Prostate gland (tissue), 2 donors: ENCODE data around the gene KBTBD3. TPM values are rescaled to one million over a fixed set of nuclear protein-coding genes. Genes with fewer than 3 reads are reported as not detected.

ENCODE experiments used
- DNase-seq: peaks from one replicate; pipeline ENCODE4 v3.0.0-alpha.2; 2019; ENCODE audit warnings: low spot score
- H3K27ac ChIP-seq, 2 donors: fragments of 200-600 bp; sonication (generic); 2 replicates each; pipeline ENCODE4 v1.5.1; 2017 to 2019
- H3K27me3 ChIP-seq: fragments of 200-600 bp; sonication (generic); replicated peaks from 2 replicates; pipeline ENCODE4 v1.5.1; 2019; ENCODE audit not compliant: insufficient read depth
- H3K36me3 ChIP-seq, 2 donors: fragments of 200-600 bp; sonication (generic); 1 replicate in 1 of 2; 2 replicates in 1 of 2; pipeline versions ENCODE4 v1.5.1 to v1.8.1; 2017 to 2019
- H3K4me1 ChIP-seq: fragments of 200-600 bp; sonication (generic); replicated peaks from 2 replicates; pipeline ENCODE4 v1.5.1; 2019
- H3K4me3 ChIP-seq, 2 donors: fragments of 200-600 bp; sonication (generic); 2 replicates each; pipeline ENCODE4 v1.5.1; 2017 to 2019
- H3K9me3 ChIP-seq: fragments of 200-600 bp; sonication (generic); 2 replicates; pipeline ENCODE4 v1.5.1; 2017
- POLR2A ChIP-seq: fragments of 450-650 bp; IDR thresholded peaks from one replicate; pipeline ENCODE4 v1.6.1; 2016; ENCODE audit warnings: antibody characterized with exemption, mild to moderate bottlenecking
- POLR2AphosphoS5 ChIP-seq: sonication (generic); formaldehyde crosslinking; IDR thresholded peaks from one replicate; pipeline ENCODE4 v1.6.1; 2017; ENCODE audit warnings: antibody characterized with exemption
- WGBS: methylation state at CpG from one replicate; pipeline ENCODE4 v1.1.5; 2018; 5-methylcytosine and 5-hydroxymethylcytosine counted together
- intact Hi-C: fragments of 100-400 bp; cut with DNase I; formaldehyde crosslinking; loops from one replicate; pipeline ENCODE4 v1.14.2; 2022
- total RNA-seq, 2 donors: library from RNA; depleted of rRNA; stranded (reverse); fragments of >200 nt; gene quantifications; one replicate each; pipeline ENCODE4 v1.1.0, GENCODE V29; 2016
- TF ChIP-seq, protein P1 (sequence below), 4 experiments: fragments of 200-600 bp in 2 of 4; fragments of 450-650 bp in 2 of 4; sonication (generic) in 2 of 4; IDR thresholded peaks; 1 replicate in 3 of 4; 2 replicates in 1 of 4; pipeline ENCODE4 v1.5.1; 2016 to 2019; ENCODE audit warnings: antibody characterized with exemption in 4 of 4, mild to moderate bottlenecking in 2 of 4, moderate library complexity in 2 of 4

The KBTBD3 gene
- total RNA-seq, 2 donors from 2014 or later, result 3.8 to 7.3 TPM

GRCh38 chr11:106098893-106099553 lies 21.9 kb upstream of the KBTBD3 start:
- DNase-seq, result no peak
- intact Hi-C loops, result no loop called here
- Histone ChIP-seq H3K4me1 (no peaks in the 10 kb centered on the region), H3K4me3 (no peak overlapping the region), H3K36me3 (no peaks in the 10 kb centered on the region), H3K9me3 (no peaks in the 10 kb centered on the region), H3K27me3 (no peaks in the 10 kb centered on the region), H3K27ac (no peak overlapping the region)
- no peak for TF ChIP-seq POLR2A
- TF ChIP-seq POLR2AphosphoS5, result no peak
- TF ChIP-seq, protein P1, sequence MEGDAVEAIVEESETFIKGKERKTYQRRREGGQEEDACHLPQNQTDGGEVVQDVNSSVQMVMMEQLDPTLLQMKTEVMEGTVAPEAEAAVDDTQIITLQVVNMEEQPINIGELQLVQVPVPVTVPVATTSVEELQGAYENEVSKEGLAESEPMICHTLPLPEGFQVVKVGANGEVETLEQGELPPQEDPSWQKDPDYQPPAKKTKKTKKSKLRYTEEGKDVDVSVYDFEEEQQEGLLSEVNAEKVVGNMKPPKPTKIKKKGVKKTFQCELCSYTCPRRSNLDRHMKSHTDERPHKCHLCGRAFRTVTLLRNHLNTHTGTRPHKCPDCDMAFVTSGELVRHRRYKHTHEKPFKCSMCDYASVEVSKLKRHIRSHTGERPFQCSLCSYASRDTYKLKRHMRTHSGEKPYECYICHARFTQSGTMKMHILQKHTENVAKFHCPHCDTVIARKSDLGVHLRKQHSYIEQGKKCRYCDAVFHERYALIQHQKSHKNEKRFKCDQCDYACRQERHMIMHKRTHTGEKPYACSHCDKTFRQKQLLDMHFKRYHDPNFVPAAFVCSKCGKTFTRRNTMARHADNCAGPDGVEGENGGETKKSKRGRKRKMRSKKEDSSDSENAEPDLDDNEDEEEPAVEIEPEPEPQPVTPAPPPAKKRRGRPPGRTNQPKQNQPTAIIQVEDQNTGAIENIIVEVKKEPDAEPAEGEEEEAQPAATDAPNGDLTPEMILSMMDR (IDR thresholded peaks at IDR 0.05), result no peak
- 91% methylated on average over 1 of the region's 1 CpG for WGBS

DNA sequence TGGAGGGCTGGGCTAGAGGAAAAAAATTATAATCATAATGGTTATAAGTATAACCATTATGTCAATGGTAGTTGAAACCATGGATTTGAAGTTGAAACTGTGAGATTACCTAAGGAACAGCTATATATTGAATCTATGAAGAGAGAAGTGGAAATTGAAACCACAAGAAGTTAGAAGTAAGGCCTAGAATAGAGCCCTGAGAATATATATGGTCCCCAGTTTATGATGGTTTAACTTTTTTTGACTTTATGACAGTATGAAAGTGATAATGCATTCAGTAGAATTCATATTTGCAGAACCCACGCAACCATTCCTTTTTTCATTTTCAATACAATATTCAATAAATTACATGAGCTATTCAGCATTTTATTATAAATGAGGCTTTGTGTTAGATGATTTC lies 15.3 kb upstream of the KBTBD3 start:
- DNase-seq, result no peak
- Histone ChIP-seq H3K36me3 (peaks cover 0 to 6% of the 10 kb centered on the region in 2 donors), H3K4me3 (no peak overlapping the region), H3K9me3 (no peaks in the 10 kb centered on the region), H3K27ac (no peak overlapping the region), H3K4me1 (no peaks in the 10 kb centered on the region), H3K27me3 (no peaks in the 10 kb centered on the region)
- WGBS, result 94% methylated on average over 1 of the region's 1 CpG
- TF ChIP-seq POLR2AphosphoS5, result no peak
- TF ChIP-seq, protein P1 (IDR thresholded peaks at IDR 0.05), result no peak
- no peak for TF ChIP-seq POLR2A
- intact Hi-C loops, result no loop called here

- 67% methylated on average over 3 of the region's 3 CpGs for WGBS
- no peak for DNase-seq
- Histone ChIP-seq H3K9me3 (no peaks in the 10 kb centered on the region), H3K36me3 (peaks cover 0 to 6% of the 10 kb centered on the region in 2 donors), H3K27me3 (no peaks in the 10 kb centered on the region), H3K4me1 (no peaks in the 10 kb centered on the region), H3K27ac (no peak overlapping the region), H3K4me3 (no peak overlapping the region)
- TF ChIP-seq POLR2AphosphoS5, result no peak
- TF ChIP-seq POLR2A, result no peak
- TF ChIP-seq, protein P1 (IDR thresholded peaks at IDR 0.05), result no peak
- intact Hi-C loops, result no loop called here
Observed at GRCh38 chr11:106091480-106092123, 14.5 kb upstream of the KBTBD3 start.

DNA sequence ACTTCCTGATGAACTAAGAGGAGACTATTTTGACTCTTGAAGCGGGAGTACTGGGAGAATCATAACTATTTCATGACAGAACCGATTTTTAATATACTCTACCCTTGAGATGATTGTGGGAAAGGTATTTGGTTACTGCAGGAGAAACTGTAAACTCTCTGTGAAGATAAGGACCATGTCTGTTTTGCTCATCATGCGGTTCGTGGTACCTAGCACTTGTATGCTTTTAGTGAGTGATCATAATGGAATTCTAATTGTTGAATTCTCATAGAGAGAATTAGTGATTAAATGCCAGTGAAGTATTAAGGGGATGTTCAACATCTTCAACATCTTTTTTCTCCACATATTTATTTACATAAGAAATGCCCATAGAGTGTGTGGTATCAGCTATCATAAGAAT lies 11.7 kb upstream of the KBTBD3 start:
- H3K4me3 ChIP-seq, result no peak overlapping the region
- TF ChIP-seq, protein P1 (IDR thresholded peaks at IDR 0.05), result no peak
- TF ChIP-seq POLR2A (no peak), POLR2AphosphoS5 (no peak)
- DNase-seq, result no peak
- WGBS, result 84% methylated on average over 4 of the region's 4 CpGs
- no peak overlapping the region for H3K27ac ChIP-seq
- H3K9me3 ChIP-seq, result no peaks in the 10 kb centered on the region
- no peaks in the 10 kb centered on the region for H3K27me3 ChIP-seq
- no peaks in the 10 kb centered on the region for H3K4me1 ChIP-seq
- intact Hi-C loops, result no loop called here
- peaks cover 0 to 6% of the 10 kb centered on the region in 2 donors for H3K36me3 ChIP-seq
